Measurements from ENCODE around the gene SLC38A9.
A peak's percentile ranks its signal among the peaks of the same experiment; 100 is the strongest.
"Not testable (repeated sequence)": the region's sequence is repeated elsewhere in the genome, so short reads cannot be mapped to it uniquely, and the experiment has no call there.

Gene SLC38A9

DNA sequence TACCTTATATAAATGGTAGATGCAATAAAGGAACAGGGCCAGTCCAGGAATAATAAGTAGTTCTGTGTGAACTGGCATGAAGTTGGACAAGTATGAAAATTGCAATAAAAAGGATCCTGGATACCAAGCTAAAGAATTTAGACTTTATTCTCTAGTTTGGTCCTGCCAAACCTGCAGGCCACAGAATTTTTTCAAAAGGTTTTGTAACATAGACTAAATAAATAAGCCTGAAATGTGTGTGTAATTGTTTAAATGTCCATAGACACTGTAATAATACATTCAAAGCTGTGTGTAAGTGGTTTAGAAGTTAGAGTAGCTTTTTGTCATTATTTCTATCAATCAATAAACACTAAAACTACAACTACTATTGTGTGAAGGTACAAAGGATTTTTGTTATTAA, 101.6 kb downstream of the SLC38A9 start:
- no peaks in the 10 kb centered on the region; the same call in 1 of the 2 replicates for H3K9me3 ChIP-seq (ENCODE audit: control insufficient read depth, insufficient read depth, low read length)
- H3K9ac ChIP-seq (ENCODE audit: low read depth, low read length): no peak overlapping the region
- no peak overlapping the region for H3K27ac ChIP-seq (ENCODE audit: low read depth, low read length)
- H3K4me1 ChIP-seq (ENCODE audit: control insufficient read depth, insufficient read depth, low read length): no peaks in the 10 kb centered on the region
- no peak overlapping the region for H3K4me3 ChIP-seq (ENCODE audit: low read depth, low read length)
- H3K36me3 ChIP-seq (ENCODE audit: control insufficient read depth, insufficient read depth, low read length): no peaks in the 10 kb centered on the region
- H3K27me3 ChIP-seq (ENCODE audit: control insufficient read depth, insufficient read depth, low read length): no peaks in the 10 kb centered on the region

DNA sequence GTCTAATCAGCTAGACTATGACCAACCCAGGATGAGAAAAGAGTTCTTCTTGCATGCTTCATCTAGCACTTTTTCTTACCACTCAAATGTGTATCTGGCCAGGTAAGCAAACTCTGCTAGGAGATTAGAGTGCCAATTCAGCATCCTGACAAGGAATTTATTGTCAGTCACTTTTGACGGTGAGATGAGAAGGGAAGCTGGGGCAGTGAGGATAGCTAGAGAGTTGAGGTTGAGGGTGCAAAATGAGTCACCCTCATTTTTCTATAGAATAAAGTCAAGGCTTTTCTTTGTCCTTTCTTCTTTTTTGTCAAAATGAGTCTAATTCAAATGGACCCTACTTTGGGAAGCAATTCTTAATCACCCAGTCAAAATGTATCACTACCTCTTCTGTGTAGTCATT, 102.7 kb downstream of the SLC38A9 start:
- Histone ChIP-seq H3K9ac (ENCODE audit: low read depth, low read length) (no peak overlapping the region), H3K36me3 (ENCODE audit: control insufficient read depth, insufficient read depth, low read length) (no peaks in the 10 kb centered on the region), H3K9me3 (ENCODE audit: control insufficient read depth, insufficient read depth, low read length) (no peaks in the 10 kb centered on the region; the same call in 1 of the 2 replicates), H3K27me3 (ENCODE audit: control insufficient read depth, insufficient read depth, low read length) (no peaks in the 10 kb centered on the region), H3K27ac (ENCODE audit: low read depth, low read length) (no peak overlapping the region), H3K4me1 (ENCODE audit: control insufficient read depth, insufficient read depth, low read length) (peaks cover 3% of the 10 kb centered on the region; the same call in 1 of the 2 replicates), H3K4me3 (ENCODE audit: low read depth, low read length) (no peak overlapping the region)

DNA sequence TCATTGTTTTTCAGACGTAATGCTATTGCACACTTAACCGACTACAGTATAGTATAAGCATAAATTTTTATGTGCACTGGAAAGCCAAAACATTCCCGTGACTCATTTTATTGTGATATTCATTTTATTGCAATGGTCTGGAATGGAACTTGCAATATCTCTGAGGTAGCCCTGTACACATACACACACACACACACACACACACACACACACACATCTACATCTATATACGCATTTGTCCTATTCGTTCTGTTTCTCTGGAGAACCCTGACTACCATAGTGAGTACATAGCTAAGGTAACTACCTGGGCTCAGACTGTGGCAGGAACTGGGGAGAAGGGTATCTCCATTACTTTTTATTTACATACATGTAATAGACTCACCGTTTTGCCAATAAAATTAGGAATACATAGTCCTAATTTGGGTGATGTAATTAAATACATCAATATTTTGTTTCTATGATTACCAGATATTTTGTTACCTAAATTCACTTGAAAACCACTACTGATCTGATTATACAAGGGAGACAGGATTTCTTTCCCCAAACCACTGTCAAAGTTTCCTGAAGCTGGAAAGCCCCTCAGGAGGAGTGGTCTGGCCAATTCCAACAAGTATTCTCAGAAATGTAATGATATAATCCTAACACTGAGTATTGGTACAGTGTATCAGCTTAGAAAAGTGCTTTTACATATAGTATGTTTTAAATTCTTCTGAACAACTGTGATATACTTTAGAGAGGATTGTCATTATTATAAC, 103.4 kb downstream of the SLC38A9 start:
- Histone ChIP-seq H3K4me3 (ENCODE audit: low read depth, low read length) (no peak overlapping the region), H3K36me3 (ENCODE audit: control insufficient read depth, insufficient read depth, low read length) (no peaks in the 10 kb centered on the region), H3K27ac (ENCODE audit: low read depth, low read length) (no peak overlapping the region), H3K9ac (ENCODE audit: low read depth, low read length) (no peak overlapping the region), H3K4me1 (ENCODE audit: control insufficient read depth, insufficient read depth, low read length) (peaks cover 9% of the 10 kb centered on the region; the same call in 1 of the 2 replicates), H3K9me3 (ENCODE audit: control insufficient read depth, insufficient read depth, low read length) (no peaks in the 10 kb centered on the region; the same call in 1 of the 2 replicates), H3K27me3 (ENCODE audit: control insufficient read depth, insufficient read depth, low read length) (no peaks in the 10 kb centered on the region)

DNA sequence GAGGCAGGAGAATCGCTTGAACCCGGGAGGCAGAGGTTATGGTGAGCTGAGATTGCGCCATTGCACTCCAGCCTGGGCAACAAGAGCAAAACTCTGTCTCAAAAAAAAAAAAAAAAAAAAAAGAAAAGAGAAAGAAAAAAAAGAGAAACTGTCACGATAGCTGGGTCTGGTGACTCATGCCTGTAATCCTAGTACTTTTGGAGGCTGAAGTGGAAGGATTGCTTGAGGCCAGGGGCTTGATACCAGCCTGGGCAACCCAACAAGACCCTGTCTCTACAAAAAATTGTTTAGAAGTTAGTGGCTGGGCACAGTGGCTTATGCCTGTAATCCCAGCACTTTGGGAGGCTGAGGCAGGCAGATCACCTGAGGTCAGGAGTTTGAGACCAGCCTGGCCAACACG, 104.8 kb downstream of the SLC38A9 start:
- H3K9ac ChIP-seq (ENCODE audit: low read depth, low read length); H3K27me3 ChIP-seq (ENCODE audit: control insufficient read depth, insufficient read depth, low read length); H3K27ac ChIP-seq (ENCODE audit: low read depth, low read length); H3K4me3 ChIP-seq (ENCODE audit: low read depth, low read length); H3K9me3 ChIP-seq (ENCODE audit: control insufficient read depth, insufficient read depth, low read length); H3K36me3 ChIP-seq (ENCODE audit: control insufficient read depth, insufficient read depth, low read length): not testable (repeated sequence)
- H3K4me1 ChIP-seq (ENCODE audit: control insufficient read depth, insufficient read depth, low read length): peaks cover 24% of the 10 kb centered on the region

DNA sequence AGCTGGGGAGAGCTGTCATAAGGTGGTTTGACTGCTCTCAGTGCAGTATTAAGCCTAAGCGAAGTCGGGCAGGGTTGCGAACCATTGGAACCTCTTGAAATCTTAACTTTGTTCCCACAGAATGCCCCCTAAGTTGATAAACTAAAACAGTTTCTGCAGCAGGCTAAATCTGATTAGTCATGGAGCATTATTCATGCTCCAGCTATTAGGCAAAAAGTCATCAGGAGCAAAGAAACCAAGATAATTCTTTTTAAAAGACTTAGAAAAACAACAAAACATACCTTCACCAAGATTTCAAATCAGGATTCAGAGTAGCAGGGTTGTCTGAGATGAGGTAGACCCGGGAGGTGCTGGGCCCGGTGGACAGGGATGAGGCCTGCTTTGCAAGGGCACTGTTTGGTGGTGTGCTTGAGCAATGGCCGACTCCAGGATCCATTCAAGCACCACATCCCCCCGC, 107.5 kb downstream of the SLC38A9 start:
- H3K9me3 ChIP-seq (ENCODE audit: control insufficient read depth, insufficient read depth, low read length): no peaks in the 10 kb centered on the region
- no peaks in the 10 kb centered on the region for H3K36me3 ChIP-seq (ENCODE audit: control insufficient read depth, insufficient read depth, low read length)
- no peak overlapping the region for H3K4me3 ChIP-seq (ENCODE audit: low read depth, low read length)
- H3K4me1 ChIP-seq (ENCODE audit: control insufficient read depth, insufficient read depth, low read length): peaks cover 33% of the 10 kb centered on the region
- no peak overlapping the region for H3K9ac ChIP-seq (ENCODE audit: low read depth, low read length)
- no peaks in the 10 kb centered on the region for H3K27me3 ChIP-seq (ENCODE audit: control insufficient read depth, insufficient read depth, low read length)
- H3K27ac ChIP-seq (ENCODE audit: low read depth, low read length): no peak overlapping the region

DNA sequence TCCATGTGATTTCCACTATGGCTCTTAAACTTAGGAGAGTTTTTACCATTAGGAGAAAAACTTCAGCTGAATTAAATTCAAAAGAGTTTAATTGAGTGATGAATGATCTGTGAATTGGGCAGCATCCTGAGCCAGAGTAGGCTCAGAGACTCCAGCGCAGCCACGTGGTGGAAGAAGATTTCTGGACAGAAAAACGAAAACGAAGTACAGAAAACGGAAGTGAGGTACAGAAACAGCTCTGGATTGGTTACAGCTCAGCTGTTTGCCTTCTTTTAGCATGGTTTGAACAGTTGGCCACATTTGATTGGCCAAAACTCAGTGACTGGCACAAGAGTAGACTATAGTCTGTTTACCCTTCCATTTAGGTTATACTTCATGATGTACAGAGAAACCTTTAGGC, 108.2 kb downstream of the SLC38A9 start:
- peaks cover 33% of the 10 kb centered on the region for H3K4me1 ChIP-seq (ENCODE audit: control insufficient read depth, insufficient read depth, low read length)

DNA sequence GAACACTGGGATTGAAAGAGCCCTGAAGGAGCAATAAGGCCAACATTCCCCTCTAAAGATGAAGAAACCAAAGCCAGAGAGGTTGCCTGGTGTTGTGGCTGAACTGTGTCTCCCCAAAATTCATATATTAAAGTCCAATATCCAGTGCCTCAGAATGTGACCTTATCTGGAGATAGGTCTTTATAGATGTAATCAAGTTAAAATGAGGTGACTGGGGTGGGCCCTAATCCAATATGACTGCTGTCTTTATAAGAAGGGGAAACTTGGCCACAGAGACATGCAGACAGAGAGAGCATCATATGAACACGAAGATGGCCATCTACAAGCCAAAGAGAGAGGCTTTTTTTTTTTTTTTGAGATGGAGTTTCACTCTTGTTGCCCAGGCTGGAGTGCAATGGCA, 110.5 kb downstream of the SLC38A9 start:
- no peak overlapping the region for H3K4me3 ChIP-seq (ENCODE audit: low read depth, low read length)
- no peaks in the 10 kb centered on the region for H3K27me3 ChIP-seq (ENCODE audit: control insufficient read depth, insufficient read depth, low read length)
- H3K27ac ChIP-seq (ENCODE audit: low read depth, low read length): no peak overlapping the region
- no peaks in the 10 kb centered on the region for H3K9me3 ChIP-seq (ENCODE audit: control insufficient read depth, insufficient read depth, low read length)
- no peaks in the 10 kb centered on the region for H3K36me3 ChIP-seq (ENCODE audit: control insufficient read depth, insufficient read depth, low read length)
- H3K9ac ChIP-seq (ENCODE audit: low read depth, low read length): no peak overlapping the region
- H3K4me1 ChIP-seq (ENCODE audit: control insufficient read depth, insufficient read depth, low read length): peaks cover 33% of the 10 kb centered on the region

More for the DNA sequence above, 108.2 kb downstream of the SLC38A9 start:
- Histone ChIP-seq H3K27me3 (ENCODE audit: control insufficient read depth, insufficient read depth, low read length) (no peaks in the 10 kb centered on the region), H3K36me3 (ENCODE audit: control insufficient read depth, insufficient read depth, low read length) (no peaks in the 10 kb centered on the region), H3K9me3 (ENCODE audit: control insufficient read depth, insufficient read depth, low read length) (no peaks in the 10 kb centered on the region), H3K4me3 (ENCODE audit: low read depth, low read length) (no peak overlapping the region), H3K27ac (ENCODE audit: low read depth, low read length) (no peak overlapping the region), H3K9ac (ENCODE audit: low read depth, low read length) (no peak overlapping the region)

DNA sequence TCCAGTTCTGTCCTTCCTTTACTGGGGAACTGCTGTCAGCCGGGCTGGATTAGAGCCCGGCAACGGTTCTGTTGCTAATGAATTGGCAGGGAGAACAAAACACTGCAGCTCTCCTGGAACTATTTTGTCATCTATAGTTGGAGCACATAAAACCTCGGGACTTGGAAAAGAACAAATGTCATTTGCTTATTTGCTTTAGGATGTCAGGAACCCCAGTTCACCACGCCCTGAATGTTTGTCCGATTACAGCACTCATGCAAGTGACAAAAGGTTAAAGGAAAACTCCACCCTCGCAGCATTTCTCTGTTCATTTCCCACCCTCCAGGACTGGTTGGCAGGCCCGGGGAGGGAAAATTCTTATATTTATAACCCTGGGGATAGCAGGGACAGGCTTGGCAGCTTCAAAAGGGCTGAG, 110.9 kb downstream of the SLC38A9 start:
- Histone ChIP-seq H3K4me1 (ENCODE audit: control insufficient read depth, insufficient read depth, low read length) (peaks cover 33% of the 10 kb centered on the region), H3K4me3 (ENCODE audit: low read depth, low read length) (no peak overlapping the region)

DNA sequence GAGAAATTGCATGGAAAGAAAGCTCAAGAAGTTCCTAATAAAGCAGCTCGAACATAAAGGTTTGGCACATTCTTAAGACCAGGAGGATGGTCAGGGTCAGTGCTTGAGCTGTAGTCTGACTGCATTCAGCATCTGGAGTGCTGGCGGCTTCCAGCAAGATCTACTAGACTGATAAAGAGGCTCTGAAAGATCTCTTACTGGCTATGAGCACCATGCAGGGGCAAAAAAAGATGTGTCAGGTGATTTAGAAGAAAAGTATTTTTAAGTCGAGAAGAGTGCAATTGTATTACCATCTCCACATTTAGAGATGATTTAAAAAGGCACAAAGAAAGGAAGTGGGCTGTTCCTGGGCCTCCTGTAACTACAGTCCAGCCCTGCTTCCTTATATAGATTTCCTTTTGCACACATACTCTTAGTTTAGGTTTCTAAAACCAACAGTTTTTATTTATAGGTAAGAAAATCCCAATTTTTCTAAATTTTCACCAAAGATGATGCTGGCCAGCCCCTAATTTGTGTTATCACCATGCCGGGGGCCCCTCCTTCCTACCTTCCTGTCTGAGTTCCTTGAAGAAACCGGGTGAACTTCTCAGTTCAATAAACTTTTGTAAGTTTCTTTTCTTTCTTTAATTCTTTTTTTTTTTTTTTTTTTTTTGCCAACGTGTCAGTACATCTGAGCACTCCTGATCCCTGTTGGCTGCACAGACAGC, 111.5 kb downstream of the SLC38A9 start:
- no peaks in the 10 kb centered on the region for H3K9me3 ChIP-seq (ENCODE audit: control insufficient read depth, insufficient read depth, low read length)
- peaks cover 33% of the 10 kb centered on the region for H3K4me1 ChIP-seq (ENCODE audit: control insufficient read depth, insufficient read depth, low read length)
- peak overlapping the region; percentile 6 for H3K27ac ChIP-seq (ENCODE audit: low read depth, low read length)
- H3K9ac ChIP-seq (ENCODE audit: low read depth, low read length): no peak overlapping the region
- no peaks in the 10 kb centered on the region for H3K27me3 ChIP-seq (ENCODE audit: control insufficient read depth, insufficient read depth, low read length)
- no peak overlapping the region for H3K4me3 ChIP-seq (ENCODE audit: low read depth, low read length)
- H3K36me3 ChIP-seq (ENCODE audit: control insufficient read depth, insufficient read depth, low read length): no peaks in the 10 kb centered on the region

More for the DNA sequence above, 110.9 kb downstream of the SLC38A9 start:
- no peak overlapping the region for H3K9ac ChIP-seq (ENCODE audit: low read depth, low read length)
- H3K9me3 ChIP-seq (ENCODE audit: control insufficient read depth, insufficient read depth, low read length): no peaks in the 10 kb centered on the region
- no peaks in the 10 kb centered on the region for H3K27me3 ChIP-seq (ENCODE audit: control insufficient read depth, insufficient read depth, low read length)
- peak overlapping the region; percentile 6 for H3K27ac ChIP-seq (ENCODE audit: low read depth, low read length)
- no peaks in the 10 kb centered on the region for H3K36me3 ChIP-seq (ENCODE audit: control insufficient read depth, insufficient read depth, low read length)

DNA sequence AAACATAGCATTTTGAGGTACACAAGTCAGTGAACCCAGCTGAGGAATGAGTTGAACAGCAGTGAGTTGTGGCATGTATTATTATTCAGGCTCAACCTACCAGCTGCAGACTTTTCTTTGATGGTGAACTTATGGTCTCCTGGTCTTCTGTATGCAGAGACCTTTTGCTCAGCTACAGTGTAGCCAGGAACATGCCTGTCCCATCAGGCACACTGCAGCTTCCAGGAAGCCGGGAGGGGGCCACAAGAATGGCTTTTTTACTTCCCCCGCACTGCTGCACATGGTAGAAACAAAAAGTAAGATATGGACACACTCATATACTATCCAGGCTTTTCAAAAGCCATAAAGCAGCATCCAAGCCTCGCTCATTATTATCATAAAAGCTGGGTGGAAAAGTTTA, 112.0 kb downstream of the SLC38A9 start:
- no peak overlapping the region for H3K9ac ChIP-seq (ENCODE audit: low read depth, low read length)
- no peak overlapping the region for H3K4me3 ChIP-seq (ENCODE audit: low read depth, low read length)
- no peaks in the 10 kb centered on the region for H3K36me3 ChIP-seq (ENCODE audit: control insufficient read depth, insufficient read depth, low read length)
- no peaks in the 10 kb centered on the region for H3K9me3 ChIP-seq (ENCODE audit: control insufficient read depth, insufficient read depth, low read length)
- no peaks in the 10 kb centered on the region for H3K27me3 ChIP-seq (ENCODE audit: control insufficient read depth, insufficient read depth, low read length)
- no peak overlapping the region for H3K27ac ChIP-seq (ENCODE audit: low read depth, low read length)
- peaks cover 33% of the 10 kb centered on the region for H3K4me1 ChIP-seq (ENCODE audit: control insufficient read depth, insufficient read depth, low read length)
